ENCODE measurements around the gene CWC22.

DNA sequence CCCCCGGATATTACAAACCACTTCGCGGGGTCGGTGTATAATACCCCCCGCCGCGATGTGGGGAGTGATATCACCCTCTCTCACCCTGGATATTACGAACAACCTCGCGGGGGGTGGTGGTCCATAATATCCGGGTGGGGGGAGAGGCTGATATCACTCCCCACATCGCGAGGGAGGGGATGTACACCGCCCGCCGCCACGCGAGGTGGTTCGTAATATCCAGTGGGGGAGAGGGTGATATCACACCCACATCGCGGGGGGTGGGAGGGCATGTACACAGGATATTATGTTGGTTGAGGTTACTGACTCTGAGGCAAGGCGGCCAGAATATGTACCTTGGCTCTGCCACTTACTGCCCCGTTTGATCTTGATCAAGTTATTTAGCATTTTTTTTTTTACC, 14.8 kb upstream of the CWC22 start:
- TF ChIP-seq, protein P1, sequence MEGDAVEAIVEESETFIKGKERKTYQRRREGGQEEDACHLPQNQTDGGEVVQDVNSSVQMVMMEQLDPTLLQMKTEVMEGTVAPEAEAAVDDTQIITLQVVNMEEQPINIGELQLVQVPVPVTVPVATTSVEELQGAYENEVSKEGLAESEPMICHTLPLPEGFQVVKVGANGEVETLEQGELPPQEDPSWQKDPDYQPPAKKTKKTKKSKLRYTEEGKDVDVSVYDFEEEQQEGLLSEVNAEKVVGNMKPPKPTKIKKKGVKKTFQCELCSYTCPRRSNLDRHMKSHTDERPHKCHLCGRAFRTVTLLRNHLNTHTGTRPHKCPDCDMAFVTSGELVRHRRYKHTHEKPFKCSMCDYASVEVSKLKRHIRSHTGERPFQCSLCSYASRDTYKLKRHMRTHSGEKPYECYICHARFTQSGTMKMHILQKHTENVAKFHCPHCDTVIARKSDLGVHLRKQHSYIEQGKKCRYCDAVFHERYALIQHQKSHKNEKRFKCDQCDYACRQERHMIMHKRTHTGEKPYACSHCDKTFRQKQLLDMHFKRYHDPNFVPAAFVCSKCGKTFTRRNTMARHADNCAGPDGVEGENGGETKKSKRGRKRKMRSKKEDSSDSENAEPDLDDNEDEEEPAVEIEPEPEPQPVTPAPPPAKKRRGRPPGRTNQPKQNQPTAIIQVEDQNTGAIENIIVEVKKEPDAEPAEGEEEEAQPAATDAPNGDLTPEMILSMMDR (IDR thresholded peaks at IDR 0.05) = no peak
- no peak for TF ChIP-seq POLR2AphosphoS5 (IDR thresholded peaks at IDR 0.05)

Data from esophagus muscularis mucosa (tissue), 3 donors.